AG04450 (cell line): ENCODE measurements around the gene EPAS1. TPM values are rescaled to one million over a fixed set of nuclear protein-coding genes. Genes with fewer than 3 reads are reported as not detected.

Experiments
- CTCF ChIA-PET: fragments of 300-600, 350-600 bp; formaldehyde crosslinking; extraction: SDS; loops from one replicate; lab custom pipeline; 2022; ENCODE audit warnings: antibody characterized with exemption, inconsistent platforms; lab: Charles Lee
- POLR2A ChIA-PET: fragments of 350-600 bp; formaldehyde crosslinking; extraction: SDS; loops from one replicate; lab custom pipeline; 2021; ENCODE audit warnings: antibody characterized with exemption, inconsistent platforms; lab: Yijun Ruan, JAX
- DNase-seq: peaks from one replicate; pipeline ENCODE4 v3.0.0-alpha.2; 2011; ENCODE audit warnings: low read depth, low spot score
- H3K27ac ChIP-seq: one replicate; pipeline ENCODE4 v1.5.1; 2012; ENCODE audit warnings: low read depth, low read length, control low read depth
- H3K27me3 ChIP-seq: one replicate; pipeline ENCODE4 v1.6.0; 2012; ENCODE audit warnings: low read length; ENCODE audit not compliant: control insufficient read depth, insufficient read depth
- H3K4me3 ChIP-seq: 2 replicates; pipeline ENCODE4 v1.5.1; 2011; ENCODE audit warnings: mild to moderate bottlenecking, low read depth, low read length, control low read depth
- H3K9me3 ChIP-seq: 2 replicates; pipeline ENCODE4 v1.5.1; 2012; ENCODE audit warnings: low read length; ENCODE audit not compliant: control insufficient read depth, insufficient read depth
- polyA minus RNA-seq: library from RNA; depleted of rRNA, polyadenylated mRNA; stranded (reverse); fragments of >200 nt; gene quantifications from 2 replicates; pipeline ENCODE4 v1.2.3, GENCODE V29; 2011; rRNA and poly(A)+ RNA removed
- polyA plus RNA-seq: library from polyadenylated mRNA; depleted of rRNA; stranded (reverse); fragments of >200 nt; gene quantifications from 2 replicates; pipeline ENCODE4 v1.2.3, GENCODE V29; 2011; rRNA removed
- TF ChIP-seq, protein P1 (sequence below): IDR thresholded peaks from 2 replicates; pipeline ENCODE4 v1.5.1; 2011; ENCODE audit warnings: low read depth, low read length, control low read depth, inconsistent platforms

EPAS1 gene
- 506 and 522 TPM in 2 replicates for polyA plus RNA-seq
- polyA minus RNA-seq: 444 and 588 TPM in 2 replicates

DNA sequence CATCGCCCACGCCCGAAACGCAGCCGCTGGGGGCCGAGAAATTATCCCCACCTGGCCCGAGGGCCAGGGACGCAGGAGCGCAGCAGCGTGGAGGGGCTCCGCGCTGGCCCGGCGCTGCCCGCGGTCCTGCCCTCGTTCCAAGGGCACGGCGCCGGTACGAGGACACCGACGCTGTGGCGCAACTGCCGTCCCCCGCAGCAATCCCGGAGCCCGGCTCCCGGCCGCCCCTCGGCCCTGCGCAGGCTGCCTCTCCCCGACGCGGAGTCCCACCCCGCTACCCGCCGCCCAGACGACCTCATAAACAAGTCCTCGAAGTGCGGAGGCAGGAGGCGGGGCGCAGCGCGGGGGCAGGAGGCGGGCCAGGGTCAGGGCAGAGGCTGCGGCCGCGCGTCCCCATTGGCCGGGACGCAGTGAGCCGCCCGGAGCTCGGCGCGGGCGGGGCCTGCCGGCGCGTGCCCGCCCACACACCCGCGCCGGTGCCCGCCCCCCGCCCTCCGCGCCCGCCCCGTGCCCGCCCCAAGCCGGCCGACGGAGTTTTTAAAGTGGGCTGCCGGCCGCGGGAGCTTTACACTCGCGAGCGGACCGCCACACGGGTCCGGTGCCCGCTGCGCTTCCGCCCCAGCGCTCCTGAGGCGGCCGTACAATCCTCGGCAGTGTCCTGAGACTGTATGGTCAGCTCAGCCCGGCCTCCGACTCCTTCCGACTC, at the start of gene EPAS1:
Gene EPAS1 (plus strand): TSS at position 568 of the 706 bp plus-strand sequence. CDS start 505 bp downstream, outside the sequence.
- Histone ChIP-seq H3K27ac (peak within 1 kb of the TSS; percentile 73), H3K9me3 (peaks cover 11% of the 10 kb centered on the region; the same call in 1 of the 2 replicates), H3K4me3 (peak within 1 kb of the TSS; percentile 97), H3K27me3 (no peaks in the 10 kb centered on the region)
- CTCF ChIA-PET: interaction anchor here (0.6 to 1.3 kb wide), 5 partner anchors 76 to 286 kb away, joined by 3 to 8 read pairs (median 5); no protein-coding TSS in a partner anchor
- peak; percentile 43 for DNase-seq
- TF ChIP-seq, protein P1, sequence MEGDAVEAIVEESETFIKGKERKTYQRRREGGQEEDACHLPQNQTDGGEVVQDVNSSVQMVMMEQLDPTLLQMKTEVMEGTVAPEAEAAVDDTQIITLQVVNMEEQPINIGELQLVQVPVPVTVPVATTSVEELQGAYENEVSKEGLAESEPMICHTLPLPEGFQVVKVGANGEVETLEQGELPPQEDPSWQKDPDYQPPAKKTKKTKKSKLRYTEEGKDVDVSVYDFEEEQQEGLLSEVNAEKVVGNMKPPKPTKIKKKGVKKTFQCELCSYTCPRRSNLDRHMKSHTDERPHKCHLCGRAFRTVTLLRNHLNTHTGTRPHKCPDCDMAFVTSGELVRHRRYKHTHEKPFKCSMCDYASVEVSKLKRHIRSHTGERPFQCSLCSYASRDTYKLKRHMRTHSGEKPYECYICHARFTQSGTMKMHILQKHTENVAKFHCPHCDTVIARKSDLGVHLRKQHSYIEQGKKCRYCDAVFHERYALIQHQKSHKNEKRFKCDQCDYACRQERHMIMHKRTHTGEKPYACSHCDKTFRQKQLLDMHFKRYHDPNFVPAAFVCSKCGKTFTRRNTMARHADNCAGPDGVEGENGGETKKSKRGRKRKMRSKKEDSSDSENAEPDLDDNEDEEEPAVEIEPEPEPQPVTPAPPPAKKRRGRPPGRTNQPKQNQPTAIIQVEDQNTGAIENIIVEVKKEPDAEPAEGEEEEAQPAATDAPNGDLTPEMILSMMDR: no peak
- POLR2A ChIA-PET: interaction anchor here (0.5 to 2.5 kb wide), 46 partner anchors 12 to 336 kb away, joined by 3 to 35 read pairs (median 5); no protein-coding TSS in a partner anchor

GRCh38 chr2:46248171-46248570, 49.0 kb upstream of the EPAS1 start:
- no peak for DNase-seq
- Histone ChIP-seq H3K27ac (no peak overlapping the region), H3K27me3 (peaks cover 5% of the 10 kb centered on the region), H3K9me3 (no peaks in the 10 kb centered on the region), H3K4me3 (no peak overlapping the region)
- CTCF ChIA-PET: interaction anchor here (0.7 kb wide), 1 partner anchor 11 kb away, joined by 4 read pairs; no protein-coding TSS in a partner anchor
- TF ChIP-seq, protein P1: no peak
- POLR2A ChIA-PET: no interaction called here

- CTCF ChIA-PET: no interaction called here
- H3K9me3 ChIP-seq: no peaks in the 10 kb centered on the region
- TF ChIP-seq, protein P1: no peak
- H3K27me3 ChIP-seq: peaks cover 4% of the 10 kb centered on the region
- no peak for DNase-seq
- POLR2A ChIA-PET: no interaction called here
- no peak overlapping the region for H3K4me3 ChIP-seq
- no peak overlapping the region for H3K27ac ChIP-seq
Observed at GRCh38 chr2:46249654-46250053, 47.6 kb upstream of the EPAS1 start.

GRCh38 chr2:46252891-46253659, 44.1 kb upstream of the EPAS1 start:
- Histone ChIP-seq H3K27ac (no peak overlapping the region), H3K27me3 (peaks cover 4% of the 10 kb centered on the region), H3K9me3 (no peaks in the 10 kb centered on the region), H3K4me3 (no peak overlapping the region)
- CTCF ChIA-PET: interaction anchor here (0.7 to 1.5 kb wide), 3 partner anchors 81 to 191 kb away, joined by 3 to 5 read pairs (median 3); no protein-coding TSS in a partner anchor
- DNase-seq: no peak
- TF ChIP-seq, protein P1: no peak
- POLR2A ChIA-PET: no interaction called here
